ENCODE results near the gene TMEM184C. TPM values are rescaled to one million over a fixed set of nuclear protein-coding genes. Genes with fewer than 3 reads are reported as not detected.

Gene TMEM184C
- total and polyA plus RNA-seq, 2 of the 8 experiments (the other 6 are each of a cell fraction or from before 2014, with no cell fraction given) = 11.1 to 42.4 TPM

DNA sequence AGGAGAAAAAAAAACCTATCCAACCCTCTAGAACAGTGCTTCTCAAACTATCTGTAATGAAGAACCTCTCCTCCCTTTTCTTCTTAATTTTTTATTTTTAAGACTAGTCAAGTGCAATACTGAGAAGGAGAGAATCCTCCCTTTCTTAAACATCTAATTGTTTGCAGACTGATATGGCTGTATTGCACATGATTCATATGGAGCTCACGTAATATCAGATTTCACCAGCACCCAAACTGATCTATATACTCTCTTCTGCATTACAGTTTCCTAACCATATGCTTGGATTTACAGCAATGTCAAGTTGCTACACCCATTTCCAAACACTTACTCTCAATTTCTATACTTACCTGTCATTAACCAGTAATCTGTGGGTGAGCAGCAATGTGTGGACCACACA lies 57.3 kb downstream of the TMEM184C start:
- WGBS, 2 experiments (ENCODE audit: extremely low coverage in 1 of 2, insufficient coverage in 1 of 2, insufficient read length in 1 of 2, insufficient replicate concordance in 2 of 2, low coverage in 1 of 2, low lambda C conversion rate in 2 of 2, missing lambda C conversion rate in 1 of 2) = 83% methylated on average over 1 of the region's 1 CpG; no CpG with 5 or more reads in 1 of the 2 experiments
- FAIRE-seq (no peak), DNase-seq (ENCODE audit: low read depth in 1 of 2, low spot score in 2 of 2) (no peak)
- Histone ChIP-seq H3K4me2 (ENCODE audit: insufficient read depth in 1 of 2, low read depth in 2 of 2, low read length in 2 of 2) (no peak overlapping the region), H3K4ac (replicated peaks; ENCODE audit: insufficient read length, low read depth, low read length) (no peak overlapping the region), H3K9ac (replicated peaks in 1 of 4; ENCODE audit: extremely low read depth in 1 of 4, low read depth in 3 of 4, low read length in 3 of 4) (no peak overlapping the region), H3K23me2 (ENCODE audit: low read depth, low read length) (no peaks in the 10 kb centered on the region), H4K5ac (ENCODE audit: insufficient read length, low read depth, low read length) (no peak overlapping the region), H3K27me3 (replicated peaks in 1 of 4; ENCODE audit: control insufficient read depth in 3 of 4, extremely low read depth in 1 of 4, insufficient read depth in 3 of 4, low read length in 3 of 4) (no peaks in the 10 kb centered on the region), H3K18ac (ENCODE audit: extremely low read depth, low read length) (no peak overlapping the region), H2AK5ac (ENCODE audit: low read depth, low read length) (no peak overlapping the region), H4K20me1 (replicated peaks in 1 of 2; ENCODE audit: control insufficient read depth in 1 of 2, insufficient read depth in 2 of 2, low read length in 2 of 2) (no peaks in the 10 kb centered on the region), H2BK15ac (ENCODE audit: low read length) (no peak overlapping the region), H3K79me2 (ENCODE audit: control insufficient read depth in 1 of 2, insufficient read depth in 2 of 2, low read length in 2 of 2) (peaks cover 0 to 8% of the 10 kb centered on the region in 2 experiments; a peak in 1 of 4 replicates), H3K23ac (ENCODE audit: insufficient read length) (no peak overlapping the region), H2AFZ (ENCODE audit: low read length) (no peak overlapping the region), H3K79me1 (ENCODE audit: low read depth, low read length) (no peaks in the 10 kb centered on the region; the same call in 1 of the 2 replicates), H4K91ac (replicated peaks; ENCODE audit: insufficient read length, low read length) (no peak overlapping the region), H3K9me3 (ENCODE audit: insufficient read depth in 2 of 2, low read depth in 1 of 2, low read length in 1 of 2) (no peaks in the 10 kb centered on the region), H3K36me3 (ENCODE audit: control insufficient read depth in 2 of 4, insufficient read depth in 4 of 4, low read length in 3 of 4) (peaks cover 0 to 8% (median 3%) of the 10 kb centered on the region in 4 experiments; a peak in 3 of 8 replicates), H4K8ac (ENCODE audit: extremely low read depth, insufficient read depth, low read length) (no peak overlapping the region), H3K56ac (replicated peaks; ENCODE audit: insufficient read length, low read depth, low read length) (no peak overlapping the region), H2BK120ac (replicated peaks; ENCODE audit: low read depth, low read length) (no peak overlapping the region), H2BK12ac (ENCODE audit: low read depth, low read length) (no peak overlapping the region), H2BK20ac (ENCODE audit: low read length) (no peak overlapping the region), H3K4me3 (ENCODE audit: extremely low read depth in 1 of 4, insufficient read depth in 2 of 4, low read depth in 3 of 4, low read length in 4 of 4) (no peak overlapping the region), H2BK5ac (ENCODE audit: low read depth, low read length) (no peak overlapping the region), H3K14ac (ENCODE audit: insufficient read length) (no peak overlapping the region), H3K27ac (ENCODE audit: low read depth, low read length) (no peak overlapping the region), H3K4me1 (replicated peaks in 1 of 4; ENCODE audit: control insufficient read depth in 3 of 4, insufficient read depth in 4 of 4, low read length in 3 of 4) (no peaks in the 10 kb centered on the region)
- no peak for TF ChIP-seq RBBP5 (IDR thresholded peaks at IDR 0.05; ENCODE audit: borderline replicate concordance, low read depth, low read length)
- TF ChIP-seq CBX5 (IDR thresholded peaks at IDR 0.05; ENCODE audit: low read depth, low read length) = no peak
- TF ChIP-seq KDM5A (IDR thresholded peaks at IDR 0.05; ENCODE audit: low read length) = no peak
- ChIA-PET CTCF (ENCODE audit: partially characterized antibody) (interaction anchor here (0.7 to 1.8 kb wide), 4 partner anchors 9 to 192 kb away, joined by 3 to 6 read pairs (median 3); no protein-coding TSS in a partner anchor), POLR2A (ENCODE audit: partially characterized antibody) (interaction anchor here (1.7 kb wide), 1 partner anchor 10 kb away, joined by 6 read pairs; the partner anchor contains the start of gene PRMT9)

All from H1 (cell line).